ENCODE measurements around the gene CTNNA3. TPM values are rescaled to one million over a fixed set of nuclear protein-coding genes. Genes with fewer than 3 reads are reported as not detected.

Gene CTNNA3
- total and polyA plus RNA-seq, 4 donors: 0.16 to 2.4 (median 1.4) TPM

DNA sequence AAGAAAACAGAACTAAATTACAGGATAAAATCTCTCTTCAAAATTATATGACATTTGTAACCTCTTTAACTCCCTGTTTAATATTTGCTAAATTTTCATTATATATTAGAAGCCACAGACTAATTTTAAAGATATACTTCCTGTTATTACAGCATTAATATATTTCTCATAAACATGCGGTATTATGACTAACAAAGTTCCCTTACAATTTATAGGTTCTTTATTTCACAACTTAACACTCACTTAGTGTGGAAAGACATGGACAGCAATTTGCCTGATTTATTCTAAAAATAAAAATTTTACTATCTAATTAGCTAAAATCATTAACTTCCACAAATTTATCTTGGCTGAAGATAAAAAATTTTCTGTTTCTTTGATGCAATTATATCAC, 29.0 kb downstream of the CTNNA3 start (continued):
- TF ChIP-seq, protein P1, sequence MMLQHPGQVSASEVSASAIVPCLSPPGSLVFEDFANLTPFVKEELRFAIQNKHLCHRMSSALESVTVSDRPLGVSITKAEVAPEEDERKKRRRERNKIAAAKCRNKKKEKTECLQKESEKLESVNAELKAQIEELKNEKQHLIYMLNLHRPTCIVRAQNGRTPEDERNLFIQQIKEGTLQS (IDR thresholded peaks at IDR 0.05): no peak
- TF ChIP-seq, protein P2, sequence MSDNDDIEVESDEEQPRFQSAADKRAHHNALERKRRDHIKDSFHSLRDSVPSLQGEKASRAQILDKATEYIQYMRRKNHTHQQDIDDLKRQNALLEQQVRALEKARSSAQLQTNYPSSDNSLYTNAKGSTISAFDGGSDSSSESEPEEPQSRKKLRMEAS (IDR thresholded peaks at IDR 0.05): no peak
- TF ChIP-seq NR2F2 (IDR thresholded peaks at IDR 0.05) (no peak), FOXA2 (IDR thresholded peaks at IDR 0.05) (no peak)

DNA sequence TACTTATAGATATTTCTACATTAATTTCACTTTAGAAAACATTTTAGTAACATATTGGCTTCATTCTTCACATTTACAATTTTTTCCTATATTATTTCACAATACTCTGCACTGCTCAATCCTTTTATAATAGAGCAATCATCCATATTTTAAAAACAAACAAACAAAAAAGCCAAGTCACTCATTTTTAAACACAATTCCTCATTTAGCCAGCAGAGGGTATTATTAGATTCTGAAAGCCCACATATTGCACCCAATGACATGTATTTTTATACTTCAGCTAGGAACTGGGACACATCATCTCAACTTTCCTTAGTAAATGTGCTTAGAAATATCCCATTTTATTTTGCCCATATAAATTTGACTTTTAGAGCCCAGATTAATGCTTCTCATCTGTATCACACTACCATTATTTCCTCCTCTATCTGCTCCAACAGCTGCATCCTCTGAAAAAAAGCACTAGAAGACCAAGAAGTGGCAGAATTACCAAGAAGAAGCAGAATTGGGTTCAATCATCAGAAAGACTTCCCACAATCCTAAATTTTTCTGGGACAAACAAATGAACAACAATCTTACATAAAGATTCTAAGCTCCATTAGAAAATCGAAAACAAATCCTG, 29.5 kb downstream of the CTNNA3 start:
- H3K4me3 ChIP-seq (ENCODE audit: low read depth in 1 of 3, low read length in 3 of 3): no peak overlapping the region
- DNase-seq (ENCODE audit: low spot score): no peak
- H3K9ac ChIP-seq (ENCODE audit: low read depth in 1 of 2, low read length in 2 of 2): no peak overlapping the region
- no peak for TF ChIP-seq TAF1 (conservative IDR thresholded peaks at IDR 0.05)
- TF ChIP-seq, protein P3, sequence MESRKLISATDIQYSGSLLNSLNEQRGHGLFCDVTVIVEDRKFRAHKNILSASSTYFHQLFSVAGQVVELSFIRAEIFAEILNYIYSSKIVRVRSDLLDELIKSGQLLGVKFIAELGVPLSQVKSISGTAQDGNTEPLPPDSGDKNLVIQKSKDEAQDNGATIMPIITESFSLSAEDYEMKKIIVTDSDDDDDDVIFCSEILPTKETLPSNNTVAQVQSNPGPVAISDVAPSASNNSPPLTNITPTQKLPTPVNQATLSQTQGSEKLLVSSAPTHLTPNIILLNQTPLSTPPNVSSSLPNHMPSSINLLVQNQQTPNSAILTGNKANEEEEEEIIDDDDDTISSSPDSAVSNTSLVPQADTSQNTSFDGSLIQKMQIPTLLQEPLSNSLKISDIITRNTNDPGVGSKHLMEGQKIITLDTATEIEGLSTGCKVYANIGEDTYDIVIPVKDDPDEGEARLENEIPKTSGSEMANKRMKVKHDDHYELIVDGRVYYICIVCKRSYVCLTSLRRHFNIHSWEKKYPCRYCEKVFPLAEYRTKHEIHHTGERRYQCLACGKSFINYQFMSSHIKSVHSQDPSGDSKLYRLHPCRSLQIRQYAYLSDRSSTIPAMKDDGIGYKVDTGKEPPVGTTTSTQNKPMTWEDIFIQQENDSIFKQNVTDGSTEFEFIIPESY (IDR thresholded peaks at IDR 0.05): no peak
- no peak for TF ChIP-seq FOXA2 (IDR thresholded peaks at IDR 0.05)
- TF ChIP-seq, protein P4, sequence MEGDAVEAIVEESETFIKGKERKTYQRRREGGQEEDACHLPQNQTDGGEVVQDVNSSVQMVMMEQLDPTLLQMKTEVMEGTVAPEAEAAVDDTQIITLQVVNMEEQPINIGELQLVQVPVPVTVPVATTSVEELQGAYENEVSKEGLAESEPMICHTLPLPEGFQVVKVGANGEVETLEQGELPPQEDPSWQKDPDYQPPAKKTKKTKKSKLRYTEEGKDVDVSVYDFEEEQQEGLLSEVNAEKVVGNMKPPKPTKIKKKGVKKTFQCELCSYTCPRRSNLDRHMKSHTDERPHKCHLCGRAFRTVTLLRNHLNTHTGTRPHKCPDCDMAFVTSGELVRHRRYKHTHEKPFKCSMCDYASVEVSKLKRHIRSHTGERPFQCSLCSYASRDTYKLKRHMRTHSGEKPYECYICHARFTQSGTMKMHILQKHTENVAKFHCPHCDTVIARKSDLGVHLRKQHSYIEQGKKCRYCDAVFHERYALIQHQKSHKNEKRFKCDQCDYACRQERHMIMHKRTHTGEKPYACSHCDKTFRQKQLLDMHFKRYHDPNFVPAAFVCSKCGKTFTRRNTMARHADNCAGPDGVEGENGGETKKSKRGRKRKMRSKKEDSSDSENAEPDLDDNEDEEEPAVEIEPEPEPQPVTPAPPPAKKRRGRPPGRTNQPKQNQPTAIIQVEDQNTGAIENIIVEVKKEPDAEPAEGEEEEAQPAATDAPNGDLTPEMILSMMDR (IDR thresholded peaks at IDR 0.05; ENCODE audit: low read depth, low read length, missing input control): peak; percentile 45
- TF ChIP-seq FOXA1 (IDR thresholded peaks at IDR 0.05): no peak
- no peak for TF ChIP-seq RXRA (IDR thresholded peaks at IDR 0.05)
- TF ChIP-seq, protein P2 (IDR thresholded peaks at IDR 0.05): no peak
- TF ChIP-seq RAD21 (IDR thresholded peaks at IDR 0.05): peak; percentile 65 to 74
- TF ChIP-seq, protein P1 (IDR thresholded peaks at IDR 0.05): no peak
- no peak for TF ChIP-seq NR2F2 (IDR thresholded peaks at IDR 0.05)
- no peak for TF ChIP-seq GABPA (IDR thresholded peaks at IDR 0.05 in 1 of 2, conservative IDR thresholded peaks at IDR 0.05 in 1 of 2)
- no peak for TF ChIP-seq HNF4G (IDR thresholded peaks at IDR 0.05)
- TF ChIP-seq SP1 (IDR thresholded peaks at IDR 0.05): no peak
- H3K4me1 ChIP-seq (ENCODE audit: control insufficient read depth in 4 of 4, insufficient read depth in 4 of 4, low read length in 3 of 4): no peaks in the 10 kb centered on the region
- H3K9me3 ChIP-seq (ENCODE audit: control insufficient read depth in 4 of 4, low read length in 3 of 4): no peaks in the 10 kb centered on the region
- H3K36me3 ChIP-seq (ENCODE audit: control insufficient read depth in 4 of 4, insufficient read depth in 3 of 4, low read depth in 1 of 4, low read length in 3 of 4): no peaks in the 10 kb centered on the region
- no peaks in the 10 kb centered on the region for H3K27me3 ChIP-seq (ENCODE audit: control insufficient read depth in 4 of 4, insufficient read depth in 4 of 4, low read length in 3 of 4)
- WGBS: 92% methylated on average over 1 of the region's 1 CpG
- H3K27ac ChIP-seq (ENCODE audit: low read depth in 1 of 2, low read length in 2 of 2): no peak overlapping the region

DNA sequence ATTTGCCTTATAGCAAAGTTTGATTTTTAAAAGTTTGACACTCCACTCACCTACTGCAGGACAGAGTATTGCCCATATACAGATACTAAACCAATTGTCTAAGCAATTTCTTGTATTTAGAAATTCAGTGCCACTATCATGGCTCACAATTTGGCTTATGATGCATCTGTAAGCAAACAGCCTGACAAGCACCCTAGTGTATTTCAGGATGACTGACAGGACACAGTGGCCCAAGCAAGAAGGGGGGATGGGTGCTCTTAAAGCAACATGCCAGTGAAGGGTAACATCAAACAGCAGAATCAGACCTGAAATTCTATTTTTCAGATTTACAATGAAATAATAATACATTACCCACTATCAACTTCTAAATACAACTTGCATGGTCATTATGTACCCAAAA, 30.5 kb downstream of the CTNNA3 start:
- no peak overlapping the region for H3K4me3 ChIP-seq (ENCODE audit: low read depth in 1 of 3, low read length in 3 of 3)
- no peaks in the 10 kb centered on the region for H3K36me3 ChIP-seq (ENCODE audit: control insufficient read depth in 4 of 4, insufficient read depth in 3 of 4, low read depth in 1 of 4, low read length in 3 of 4)
- no peaks in the 10 kb centered on the region for H3K27me3 ChIP-seq (ENCODE audit: control insufficient read depth in 4 of 4, insufficient read depth in 4 of 4, low read length in 3 of 4)
- H3K9ac ChIP-seq (ENCODE audit: low read depth in 1 of 2, low read length in 2 of 2): no peak overlapping the region
- no peak for DNase-seq (ENCODE audit: low spot score)
- H3K9me3 ChIP-seq (ENCODE audit: control insufficient read depth in 4 of 4, low read length in 3 of 4): no peaks in the 10 kb centered on the region
- no peak overlapping the region for H3K27ac ChIP-seq (ENCODE audit: low read depth in 1 of 2, low read length in 2 of 2)
- no peaks in the 10 kb centered on the region for H3K4me1 ChIP-seq (ENCODE audit: control insufficient read depth in 4 of 4, insufficient read depth in 4 of 4, low read length in 3 of 4)
- TF ChIP-seq, protein P1 (IDR thresholded peaks at IDR 0.05): no peak
- no peak for TF ChIP-seq JUND (IDR thresholded peaks at IDR 0.05)
- TF ChIP-seq, protein P5, sequence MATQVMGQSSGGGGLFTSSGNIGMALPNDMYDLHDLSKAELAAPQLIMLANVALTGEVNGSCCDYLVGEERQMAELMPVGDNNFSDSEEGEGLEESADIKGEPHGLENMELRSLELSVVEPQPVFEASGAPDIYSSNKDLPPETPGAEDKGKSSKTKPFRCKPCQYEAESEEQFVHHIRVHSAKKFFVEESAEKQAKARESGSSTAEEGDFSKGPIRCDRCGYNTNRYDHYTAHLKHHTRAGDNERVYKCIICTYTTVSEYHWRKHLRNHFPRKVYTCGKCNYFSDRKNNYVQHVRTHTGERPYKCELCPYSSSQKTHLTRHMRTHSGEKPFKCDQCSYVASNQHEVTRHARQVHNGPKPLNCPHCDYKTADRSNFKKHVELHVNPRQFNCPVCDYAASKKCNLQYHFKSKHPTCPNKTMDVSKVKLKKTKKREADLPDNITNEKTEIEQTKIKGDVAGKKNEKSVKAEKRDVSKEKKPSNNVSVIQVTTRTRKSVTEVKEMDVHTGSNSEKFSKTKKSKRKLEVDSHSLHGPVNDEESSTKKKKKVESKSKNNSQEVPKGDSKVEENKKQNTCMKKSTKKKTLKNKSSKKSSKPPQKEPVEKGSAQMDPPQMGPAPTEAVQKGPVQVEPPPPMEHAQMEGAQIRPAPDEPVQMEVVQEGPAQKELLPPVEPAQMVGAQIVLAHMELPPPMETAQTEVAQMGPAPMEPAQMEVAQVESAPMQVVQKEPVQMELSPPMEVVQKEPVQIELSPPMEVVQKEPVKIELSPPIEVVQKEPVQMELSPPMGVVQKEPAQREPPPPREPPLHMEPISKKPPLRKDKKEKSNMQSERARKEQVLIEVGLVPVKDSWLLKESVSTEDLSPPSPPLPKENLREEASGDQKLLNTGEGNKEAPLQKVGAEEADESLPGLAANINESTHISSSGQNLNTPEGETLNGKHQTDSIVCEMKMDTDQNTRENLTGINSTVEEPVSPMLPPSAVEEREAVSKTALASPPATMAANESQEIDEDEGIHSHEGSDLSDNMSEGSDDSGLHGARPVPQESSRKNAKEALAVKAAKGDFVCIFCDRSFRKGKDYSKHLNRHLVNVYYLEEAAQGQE (IDR thresholded peaks at IDR 0.05): no peak
- no peak for TF ChIP-seq FOXA1 (IDR thresholded peaks at IDR 0.05)
- TF ChIP-seq GABPA (IDR thresholded peaks at IDR 0.05 in 1 of 2, conservative IDR thresholded peaks at IDR 0.05 in 1 of 2): no peak
- no peak for TF ChIP-seq SP1 (IDR thresholded peaks at IDR 0.05)
- TF ChIP-seq TAF1 (conservative IDR thresholded peaks at IDR 0.05): no peak
- TF ChIP-seq, protein P2 (IDR thresholded peaks at IDR 0.05): no peak
- no peak for TF ChIP-seq HNF4A (conservative IDR thresholded peaks at IDR 0.05)
- TF ChIP-seq YY1 (IDR thresholded peaks at IDR 0.05): no peak
- TF ChIP-seq, protein P4 (IDR thresholded peaks at IDR 0.05; ENCODE audit: low read depth, low read length, missing input control): no peak
